HCT116 (cell line): ENCODE data around the gene AP1M1. TPM values are rescaled to one million over a fixed set of nuclear protein-coding genes. Genes with fewer than 3 reads are reported as not detected.

ENCODE experiments used
- ATAC-seq: fragments of 200-7000 bp; cut with Tn5 transposase; 2 replicates; pipeline ENCODE4 v1.9.1; 2020; ENCODE audit warnings: mild to moderate bottlenecking, moderate library complexity
- BruUV-seq: library from RNA; stranded (reverse); fragments of 400-500 nt; replicated peaks from 2 replicates; lab custom pipeline; 2021; lab: Mats Ljungman, UMichigan
- CTCF ChIA-PET: fragments of 300-600 bp; sonication (Branson Sonifier 250); formaldehyde crosslinking; loops from one replicate; lab custom pipeline; 2021; ENCODE audit warnings: antibody characterized with exemption; lab: Charles Lee
- POLR2A ChIA-PET: fragments of 300-600, 350-600 bp; sonication (Branson Sonifier 250); formaldehyde crosslinking; loops from one replicate; lab custom pipeline; 2021; ENCODE audit warnings: antibody characterized with exemption; lab: Charles Lee
- RAD21 ChIA-PET, 2 experiments: fragments of 300-600 bp; sonication (Branson Sonifier 250); formaldehyde crosslinking; loops; one replicate each; lab custom pipeline; 2023; ENCODE audit warnings: low total read pairs in 2 of 2; ENCODE audit not compliant: uncharacterized antibody in 2 of 2, unreplicated experiment in 2 of 2, low non-redundant PET in 1 of 2; lab: Charles Lee
- DNase-seq: peaks from one replicate; pipeline ENCODE4 v3.0.0-alpha.2; 2010; ENCODE audit warnings: low read depth, low spot score
- H2AFZ ChIP-seq: fragments of 200-600 bp; shearing (Covaris generic), sonication (generic); 2 replicates; pipeline ENCODE4 v1.6.1; 2017; ENCODE audit warnings: low read depth, mixed run types, mixed read lengths, antibody characterized with exemption, low read length; ENCODE audit not compliant: poor library complexity, severe bottlenecking
- H3K27ac ChIP-seq: 2 replicates; pipeline ENCODE4 v1.5.1; 2012; ENCODE audit warnings: low read depth, low read length
- H3K27me3 ChIP-seq: fragments of 200-600 bp; sonication (generic); 2 replicates; pipeline ENCODE4 v1.6.1; 2016; ENCODE audit warnings: mixed run types, low read length, mixed read lengths; ENCODE audit not compliant: insufficient read depth
- H3K36me3 ChIP-seq, 2 experiments: fragments of 200-500 bp in 1 of 2; fragments of 200-600 bp in 1 of 2; sonication (Bioruptor generic) in 1 of 2; sonication (generic) in 1 of 2; 2 replicates each; pipeline versions ENCODE4 v1.5.1 to v1.6.1; 2014 to 2016; ENCODE audit warnings: low read length in 2 of 2, inconsistent platforms in 1 of 2, mixed read lengths in 1 of 2, mixed run types in 1 of 2; ENCODE audit not compliant: insufficient read depth in 2 of 2, control insufficient read depth in 1 of 2
- H3K4me1 ChIP-seq, 2 experiments: fragments of 200-600 bp in 1 of 2; sonication (generic) in 1 of 2; 2 replicates each; pipeline versions ENCODE4 v1.5.1 to v1.6.1; 2012 to 2017; ENCODE audit warnings: low read length in 2 of 2, inconsistent platforms in 1 of 2, mild to moderate bottlenecking in 1 of 2, mixed read lengths in 1 of 2, mixed run types in 1 of 2, moderate library complexity in 1 of 2; ENCODE audit not compliant: insufficient read depth in 2 of 2, control insufficient read depth in 1 of 2
- H3K4me2 ChIP-seq: fragments of 200-600 bp; sonication (generic); 2 replicates; pipeline ENCODE4 v1.6.1; 2017; ENCODE audit warnings: mixed run types, low read length, mixed read lengths
- H3K4me3 ChIP-seq, 2 experiments: fragments of 200-600 bp in 1 of 2; sonication (generic) in 1 of 2; replicated peaks in 1 of 2; 2 replicates each; pipeline ENCODE4 v1.5.1; 2011 to 2016; ENCODE audit warnings: low read length in 2 of 2, control low read depth in 1 of 2, low read depth in 1 of 2, mild to moderate bottlenecking in 1 of 2, mixed read lengths in 1 of 2, mixed run types in 1 of 2
- H3K79me2 ChIP-seq: fragments of 200-600 bp; sonication (generic); 2 replicates; pipeline ENCODE4 v1.6.1; 2017; ENCODE audit warnings: mild to moderate bottlenecking, mixed run types, low read length, moderate library complexity, mixed read lengths; ENCODE audit not compliant: insufficient read depth
- H3K9ac ChIP-seq: fragments of 200-600 bp; sonication (generic); 2 replicates; pipeline ENCODE4 v1.6.1; 2016; ENCODE audit warnings: low read length, mixed read lengths
- H3K9me2 ChIP-seq: fragments of 200-600 bp; sonication (generic), shearing (Covaris generic); 2 replicates; pipeline ENCODE4 v1.6.1; 2017; ENCODE audit warnings: mixed run types, mild to moderate bottlenecking, moderate library complexity; ENCODE audit not compliant: insufficient read depth
- H3K9me3 ChIP-seq, 2 experiments: fragments of 200-500 bp in 1 of 2; fragments of 200-600 bp in 1 of 2; sonication (Bioruptor generic) in 1 of 2; sonication (generic) in 1 of 2; 2 replicates each; pipeline ENCODE4 v1.6.1; 2014 to 2017; ENCODE audit warnings: low read length in 2 of 2, mixed read lengths in 2 of 2, inconsistent platforms in 1 of 2, low read depth in 1 of 2, mild to moderate bottlenecking in 1 of 2, mixed run types in 1 of 2, moderate library complexity in 1 of 2; ENCODE audit not compliant: control insufficient read depth in 1 of 2, insufficient read depth in 1 of 2
- H4K20me1 ChIP-seq: fragments of 200-600 bp; sonication (generic), shearing (Covaris generic); 2 replicates; pipeline ENCODE4 v1.6.1; 2017; ENCODE audit warnings: mixed run types, mild to moderate bottlenecking, moderate library complexity; ENCODE audit not compliant: insufficient read depth
- ATF3 ChIP-seq: IDR thresholded peaks from 2 replicates; pipeline ENCODE4 v1.6.1; 2012
- CTCF ChIP-seq, 3 experiments: fragments of 200-600 bp in 1 of 3; sonication (generic) in 1 of 3; IDR thresholded peaks in 2 of 3; conservative IDR thresholded peaks in 1 of 3; 2 replicates each; pipeline ENCODE4 v1.5.1; 2012 to 2017; ENCODE audit warnings: low read depth in 2 of 3, low read length in 2 of 3, antibody characterized with exemption in 1 of 3, borderline replicate concordance in 1 of 3, control low read depth in 1 of 3, mild to moderate bottlenecking in 1 of 3, mixed read lengths in 1 of 3, mixed run types in 1 of 3, moderate library complexity in 1 of 3; ENCODE audit not compliant: insufficient read depth in 1 of 3
- EGR1 ChIP-seq: IDR thresholded peaks from 2 replicates; pipeline ENCODE4 v1.6.1; 2012; ENCODE audit warnings: low read depth
- POLR2A ChIP-seq: IDR thresholded peaks from 2 replicates; pipeline ENCODE4 v1.7.0; 2011; ENCODE audit warnings: borderline replicate concordance; ENCODE audit not compliant: insufficient read depth, insufficient read length; ENCODE audit errors: extremely low read depth
- REST ChIP-seq: IDR thresholded peaks from 2 replicates; pipeline ENCODE4 v1.6.1; 2012; ENCODE audit warnings: low read depth
- YY1 ChIP-seq: IDR thresholded peaks from 2 replicates; pipeline ENCODE4 v1.6.1; 2011; ENCODE audit warnings: low read length, low read depth, moderate library complexity, mild to moderate bottlenecking; ENCODE audit not compliant: insufficient replicate concordance; ENCODE audit errors: extremely low read depth
- intact Hi-C: fragments of 100-400 bp; cut with micrococcal nuclease; formaldehyde crosslinking; loops from 2 replicates; pipeline ENCODE4 v1.10.0; 2022
- total RNA-seq: library from RNA; stranded (reverse); gene quantifications from one replicate; pipeline ENCODE4 v1.2.1, GENCODE V29; 2021; ENCODE audit not compliant: unreplicated experiment

AP1M1 gene
- total RNA-seq, 1 experiment from 2014 or later: 50.0 TPM

- H2AFZ ChIP-seq: no peak overlapping the region
- no peaks in the 10 kb centered on the region; a peak in 1 of 4 replicates for H3K9me3 ChIP-seq
- H4K20me1 ChIP-seq: no peaks in the 10 kb centered on the region
- no TSS peak for BruUV-seq
- ChIA-PET RAD21 (no interaction called here), POLR2A (no interaction called here), CTCF (no interaction called here)
- intact Hi-C loops: no loop called here
- ATAC-seq (no peak), DNase-seq (no peak)
- H3K4me3 ChIP-seq: no peak overlapping the region
- no peaks in the 10 kb centered on the region for H3K36me3 ChIP-seq
- no peaks in the 10 kb centered on the region for H3K79me2 ChIP-seq
- H3K27ac ChIP-seq: no peak overlapping the region
- H3K9ac ChIP-seq: no peak overlapping the region
- H3K9me2 ChIP-seq: no peaks in the 10 kb centered on the region
- no peak for TF ChIP-seq POLR2A
- no peak for TF ChIP-seq EGR1
- TF ChIP-seq REST: no peak
- no peak for TF ChIP-seq CTCF (IDR thresholded peaks at IDR 0.05 in 2 of 3, conservative IDR thresholded peaks at IDR 0.05 in 1 of 3; ENCODE audit: borderline replicate concordance in 1 of 3, insufficient read depth in 1 of 3, low read depth in 2 of 3, low read length in 2 of 3)
- no peak for TF ChIP-seq YY1
- TF ChIP-seq ATF3: no peak
- no peaks in the 10 kb centered on the region for H3K27me3 ChIP-seq
- peaks cover 5 to 25% of the 10 kb centered on the region in 2 experiments; a peak in 3 of 4 replicates for H3K4me1 ChIP-seq
- peak overlapping the region; percentile 28; the same call in 1 of the 2 replicates for H3K4me2 ChIP-seq
Measured at GRCh38 chr19:16170134-16170533, 27.6 kb upstream of the AP1M1 start.
